Endothelial cell of umbilical vein (primary cell): ENCODE measurements around the gene ENHO. TPM values are rescaled to one million over a fixed set of nuclear protein-coding genes. Genes with fewer than 3 reads are reported as not detected.

Experiments used
- BruUV-seq: library from RNA; stranded (reverse); fragments of 400-500 nt; replicated peaks from 2 replicates; lab custom pipeline; 2021; lab: Mats Ljungman, UMichigan
- CTCF ChIA-PET: fragments of 300-600, 350-600 bp; sonication (Branson Sonifier 250); formaldehyde crosslinking; loops from one replicate; lab custom pipeline; 2021; ENCODE audit warnings: antibody characterized with exemption, inconsistent platforms; lab: Charles Lee
- POLR2A ChIA-PET: fragments of 300-600, 350-600 bp; sonication (Branson Sonifier 250); formaldehyde crosslinking; loops from one replicate; lab custom pipeline; 2021; ENCODE audit warnings: antibody characterized with exemption, inconsistent platforms; lab: Charles Lee
- DNase-seq: peaks from one replicate; pipeline ENCODE4 v3.0.0-alpha.2; 2011; ENCODE audit warnings: low read depth, low spot score
- FAIRE-seq: peaks from 2 replicates; lab custom pipeline; 2011; peaks lifted over from hg19 to GRCh38; lab: Jason Lieb, UNC
- H2AFZ ChIP-seq: 2 replicates; pipeline ENCODE4 v1.6.0; 2012; ENCODE audit warnings: low read depth, low read length, control low read depth, inconsistent platforms
- H3K27ac ChIP-seq: 2 replicates; pipeline ENCODE4 v1.5.1; 2011; ENCODE audit warnings: low read depth, mild to moderate bottlenecking, control low read depth, low read length, moderate library complexity; ENCODE audit not compliant: insufficient read depth
- H3K27me3 ChIP-seq, 2 experiments: 2 replicates each; pipeline versions ENCODE4 v1.6.0 to v1.6.1; 2011; ENCODE audit warnings: low read length in 2 of 2, mixed read lengths in 1 of 2; ENCODE audit not compliant: control insufficient read depth in 2 of 2, insufficient read depth in 2 of 2
- H3K36me3 ChIP-seq, 2 experiments: 2 replicates in 1 of 2; 3 replicates in 1 of 2; pipeline ENCODE4 v1.5.1; 2011; ENCODE audit warnings: low read length in 2 of 2, mild to moderate bottlenecking in 1 of 2, moderate library complexity in 1 of 2; ENCODE audit not compliant: control insufficient read depth in 2 of 2, insufficient read depth in 2 of 2; ENCODE audit errors: extremely low read depth in 1 of 2
- H3K4me1 ChIP-seq: 3 replicates; pipeline ENCODE4 v1.5.1; 2011; ENCODE audit warnings: mild to moderate bottlenecking, low read length; ENCODE audit not compliant: control insufficient read depth, insufficient read depth; ENCODE audit errors: extremely low read depth
- H3K4me2 ChIP-seq: 2 replicates; pipeline ENCODE4 v1.6.1; 2011; ENCODE audit warnings: low read length, control low read depth, mixed read lengths; ENCODE audit not compliant: insufficient read depth
- H3K4me3 ChIP-seq, 3 experiments: fragments of 200-600 bp in 1 of 3; sonication (generic), shearing (Covaris generic) in 1 of 3; replicated peaks in 1 of 3; 2 replicates each; pipeline ENCODE4 v1.5.1; 2011 to 2016; ENCODE audit warnings: control low read depth in 3 of 3, low read length in 3 of 3, mild to moderate bottlenecking in 2 of 3, inconsistent platforms in 1 of 3, low read depth in 1 of 3, moderate library complexity in 1 of 3; ENCODE audit not compliant: insufficient read depth in 1 of 3
- H3K79me2 ChIP-seq: 2 replicates; pipeline ENCODE4 v1.6.0; 2012; ENCODE audit warnings: low read length, inconsistent platforms; ENCODE audit not compliant: control insufficient read depth, insufficient read depth
- H3K9ac ChIP-seq: replicated peaks from 2 replicates; pipeline ENCODE3; 2011; ENCODE audit warnings: low read length, control low read depth; ENCODE audit not compliant: insufficient read depth; ENCODE audit errors: extremely low read depth
- H3K9me1 ChIP-seq: replicated peaks from 3 replicates; pipeline ENCODE4 v1.6.0; 2011; ENCODE audit warnings: mild to moderate bottlenecking, low read length; ENCODE audit not compliant: control insufficient read depth, insufficient read depth; ENCODE audit errors: extremely low read depth
- H3K9me3 ChIP-seq: replicated peaks from 2 replicates; pipeline ENCODE4 v1.5.1; 2012; ENCODE audit warnings: low read length, inconsistent platforms; ENCODE audit not compliant: control insufficient read depth, insufficient read depth
- H4K20me1 ChIP-seq: replicated peaks from 2 replicates; pipeline ENCODE3; 2011; ENCODE audit warnings: mild to moderate bottlenecking, low read length; ENCODE audit not compliant: control insufficient read depth, insufficient read depth; ENCODE audit errors: extremely low read depth
- CTCF ChIP-seq, 2 donors: IDR thresholded peaks; 1 replicate in 1 of 2; 2 replicates in 1 of 2; pipeline ENCODE4 v1.5.1; 2011; ENCODE audit warnings: low read length in 2 of 2, mild to moderate bottlenecking in 2 of 2, moderate library complexity in 2 of 2, control low read depth in 1 of 2, inconsistent platforms in 1 of 2, low read depth in 1 of 2; ENCODE audit not compliant: insufficient read depth in 1 of 2; ENCODE audit errors: extremely low read depth in 1 of 2
- EZH2 ChIP-seq: IDR thresholded peaks from 2 replicates; pipeline ENCODE4 v1.6.1; 2012; ENCODE audit warnings: borderline replicate concordance, low read depth, mild to moderate bottlenecking, moderate library complexity, low read length, inconsistent platforms; ENCODE audit not compliant: severe bottlenecking
- FOS ChIP-seq: IDR thresholded peaks from 2 replicates; pipeline ENCODE4 v1.6.1; 2011; ENCODE audit warnings: mild to moderate bottlenecking, low read length, moderate library complexity, borderline replicate concordance; ENCODE audit not compliant: insufficient read depth
- GATA2 ChIP-seq: IDR thresholded peaks from 2 replicates; pipeline ENCODE4 v1.7.0; 2011; ENCODE audit warnings: low read depth, mild to moderate bottlenecking, moderate library complexity, mixed read lengths, low read length; ENCODE audit not compliant: insufficient read length, insufficient read depth
- JUN ChIP-seq: IDR thresholded peaks from 2 replicates; pipeline ENCODE4 v1.6.1; 2011; ENCODE audit warnings: borderline replicate concordance, low read depth; ENCODE audit not compliant: insufficient read length, insufficient read depth
- MAX ChIP-seq: IDR thresholded peaks from 2 replicates; pipeline ENCODE4 v1.6.1; 2011; ENCODE audit not compliant: insufficient read depth, insufficient read length
- MYC ChIP-seq: IDR thresholded peaks from one replicate; pipeline ENCODE4 v1.6.1; 2011; ENCODE audit warnings: mild to moderate bottlenecking, low read depth, low read length
- POLR2A ChIP-seq: IDR thresholded peaks from 2 replicates; pipeline ENCODE4 v1.6.1; 2012; ENCODE audit warnings: low read depth, mild to moderate bottlenecking, control low read depth, low read length
- POLR2AphosphoS5 ChIP-seq: IDR thresholded peaks from 2 replicates; pipeline ENCODE4 v1.6.1; 2012; ENCODE audit warnings: low read depth, mild to moderate bottlenecking, control low read depth, low read length, moderate library complexity; ENCODE audit not compliant: insufficient read depth
- dilution Hi-C: fragments of 300-500 bp; cut with MboI; formaldehyde crosslinking; loops from one replicate; pipeline ENCODE4 v1.15.0; 2019; ENCODE audit warnings: low sequenced_read_pairs; ENCODE audit not compliant: extremely low pct_ligation_motif_present
- intact Hi-C: fragments of 100-400 bp; cut with micrococcal nuclease; formaldehyde crosslinking; loops from one replicate; pipeline ENCODE4 v1.10.0; 2022
- polyA plus RNA-seq, 4 experiments: library from polyadenylated mRNA; depleted of rRNA in 3 of 4; stranded (reverse) in 3 of 4; unstranded in 1 of 4; fragments of >200 nt; gene quantifications; 2 replicates each; pipeline versions ENCODE4 v1.2.1 to v1.2.3, GENCODE V29; 2011 to 2012; ENCODE audit warnings: missing spikeins in 1 of 4
- total RNA-seq: library from RNA; stranded (reverse); gene quantifications from 2 replicates; pipeline ENCODE4 v1.2.3, GENCODE V29; 2021

The ENHO gene
- total and polyA plus RNA-seq, 2 donors (not counting 3 experiments of a cell fraction or from before 2014, with no cell fraction given), result 0.10 TPM; not detected in 1

- Histone ChIP-seq H3K4me1 (no peaks in the 10 kb centered on the region), H2AFZ (no peak overlapping the region), H3K9me1 (no peaks in the 10 kb centered on the region), H3K4me3 (no peak overlapping the region), H3K79me2 (no peaks in the 10 kb centered on the region), H3K4me2 (no peak overlapping the region), H3K9me3 (no peaks in the 10 kb centered on the region), H3K27ac (no peak overlapping the region), H3K36me3 (no peaks in the 10 kb centered on the region), H3K27me3 (peaks cover 0 to 4% of the 10 kb centered on the region in 2 experiments), H3K9ac (no peak overlapping the region), H4K20me1 (no peaks in the 10 kb centered on the region)
- no peak for FAIRE-seq
- TF ChIP-seq POLR2A (no peak), CTCF (IDR thresholded peaks at IDR 0.05; ENCODE audit: extremely low read depth in 1 of 2, insufficient read depth in 1 of 2, low read depth in 1 of 2, low read length in 2 of 2) (no peak), JUN (no peak), POLR2AphosphoS5 (no peak), GATA2 (no peak), EZH2 (no peak), FOS (no peak), MYC (no peak), MAX (no peak)
- POLR2A ChIA-PET, result no interaction called here
- CTCF ChIA-PET, result interaction anchor here (11.1 kb wide), 1 partner anchor 39 kb away, joined by 326 read pairs; no protein-coding TSS in a partner anchor
- no peak for DNase-seq
- intact Hi-C loops (no loop called here), dilution Hi-C loops (no loop called here)
- no TSS peak for BruUV-seq
These were observed 30.8 kb upstream of the ENHO start for GRCh38 chr9:34553511-34554021.
